H1 (cell line): ENCODE data around the gene FOSL2.

Source experiments
- EP300 ChIP-seq, 2 experiments: IDR thresholded peaks; 1 replicate in 1 of 2; 2 replicates in 1 of 2; pipeline ENCODE4 v1.6.1; 2011 to 2012; ENCODE audit warnings: low read depth in 2 of 2, low read length in 2 of 2, mild to moderate bottlenecking in 2 of 2, borderline replicate concordance in 1 of 2, inconsistent platforms in 1 of 2, moderate library complexity in 1 of 2
- MAFK ChIP-seq: IDR thresholded peaks from 2 replicates; pipeline ENCODE4 v1.6.1; 2012; ENCODE audit warnings: low read depth, mild to moderate bottlenecking, improper control_type of control experiment, low read length
- POLR2A ChIP-seq, 2 experiments: IDR thresholded peaks; 1 replicate in 1 of 2; 2 replicates in 1 of 2; pipeline ENCODE4 v1.6.1; 2011; ENCODE audit warnings: low read depth in 2 of 2, low read length in 2 of 2, mild to moderate bottlenecking in 2 of 2; ENCODE audit errors: control extremely low read depth in 1 of 2
- POLR2AphosphoS5 ChIP-seq: IDR thresholded peaks from 2 replicates; pipeline ENCODE4 v1.6.1; 2011; ENCODE audit warnings: low read depth, low read length
- TF ChIP-seq, protein P1 (sequence below), 3 experiments: IDR thresholded peaks; 1 replicate in 2 of 3; 2 replicates in 1 of 3; pipeline versions ENCODE4 v1.5.1 to v1.6.1; 2011; ENCODE audit warnings: low read length in 3 of 3, mild to moderate bottlenecking in 3 of 3, inconsistent platforms in 2 of 3, low read depth in 1 of 3, moderate library complexity in 1 of 3; ENCODE audit not compliant: insufficient read depth in 1 of 3; ENCODE audit errors: control extremely low read depth in 1 of 3

- TF ChIP-seq POLR2AphosphoS5 (no peak), POLR2A (IDR thresholded peaks at IDR 0.05; ENCODE audit: control extremely low read depth in 1 of 2, low read depth in 2 of 2, low read length in 2 of 2) (no peak), MAFK (no peak), EP300 (IDR thresholded peaks at IDR 0.05; ENCODE audit: borderline replicate concordance in 1 of 2, low read depth in 2 of 2, low read length in 2 of 2) (no peak)
- TF ChIP-seq, protein P1, sequence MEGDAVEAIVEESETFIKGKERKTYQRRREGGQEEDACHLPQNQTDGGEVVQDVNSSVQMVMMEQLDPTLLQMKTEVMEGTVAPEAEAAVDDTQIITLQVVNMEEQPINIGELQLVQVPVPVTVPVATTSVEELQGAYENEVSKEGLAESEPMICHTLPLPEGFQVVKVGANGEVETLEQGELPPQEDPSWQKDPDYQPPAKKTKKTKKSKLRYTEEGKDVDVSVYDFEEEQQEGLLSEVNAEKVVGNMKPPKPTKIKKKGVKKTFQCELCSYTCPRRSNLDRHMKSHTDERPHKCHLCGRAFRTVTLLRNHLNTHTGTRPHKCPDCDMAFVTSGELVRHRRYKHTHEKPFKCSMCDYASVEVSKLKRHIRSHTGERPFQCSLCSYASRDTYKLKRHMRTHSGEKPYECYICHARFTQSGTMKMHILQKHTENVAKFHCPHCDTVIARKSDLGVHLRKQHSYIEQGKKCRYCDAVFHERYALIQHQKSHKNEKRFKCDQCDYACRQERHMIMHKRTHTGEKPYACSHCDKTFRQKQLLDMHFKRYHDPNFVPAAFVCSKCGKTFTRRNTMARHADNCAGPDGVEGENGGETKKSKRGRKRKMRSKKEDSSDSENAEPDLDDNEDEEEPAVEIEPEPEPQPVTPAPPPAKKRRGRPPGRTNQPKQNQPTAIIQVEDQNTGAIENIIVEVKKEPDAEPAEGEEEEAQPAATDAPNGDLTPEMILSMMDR (IDR thresholded peaks at IDR 0.05; ENCODE audit: control extremely low read depth in 1 of 3, insufficient read depth in 1 of 3, low read depth in 1 of 3, low read length in 3 of 3) = no peak
Measured at GRCh38 chr2:28411956-28412609, 19.4 kb downstream of the FOSL2 start.
